GM23248 (cell line): ENCODE results near the gene DGKI. TPM values are rescaled to one million over a fixed set of nuclear protein-coding genes. Genes with fewer than 3 reads are reported as not detected.

Source experiments
- DNase-seq: peaks from one replicate; pipeline ENCODE4 v3.0.0-alpha.2; 2015
- H2AFZ ChIP-seq: fragments of 200-600 bp; sonication (generic); 2 replicates; pipeline ENCODE4 v1.6.1; 2016; ENCODE audit warnings: antibody characterized with exemption
- H3F3A ChIP-seq: fragments of 200-600 bp; sonication (generic); 2 replicates; pipeline ENCODE4 v1.6.1; 2016; ENCODE audit warnings: mild to moderate bottlenecking, antibody characterized with exemption, mixed run types; ENCODE audit not compliant: insufficient read depth
- H3K27ac ChIP-seq: fragments of 200-600 bp; sonication (generic); 2 replicates; pipeline ENCODE4 v1.5.1; 2016; ENCODE audit warnings: mild to moderate bottlenecking
- H3K27me3 ChIP-seq: fragments of 200-600 bp; sonication (generic); replicated peaks from 2 replicates; pipeline ENCODE4 v1.6.1; 2016; ENCODE audit warnings: mild to moderate bottlenecking; ENCODE audit not compliant: insufficient read depth
- H3K36me3 ChIP-seq: fragments of 200-600 bp; sonication (generic); 2 replicates; pipeline ENCODE4 v1.6.1; 2016; ENCODE audit warnings: low read depth, mild to moderate bottlenecking
- H3K4me1 ChIP-seq: fragments of 200-600 bp; sonication (generic); 2 replicates; pipeline ENCODE4 v1.6.1; 2016; ENCODE audit warnings: mild to moderate bottlenecking; ENCODE audit not compliant: insufficient read depth
- H3K4me2 ChIP-seq: fragments of 200-600 bp; sonication (generic); one replicate; pipeline ENCODE4 v1.6.1; 2016; ENCODE audit warnings: mild to moderate bottlenecking; ENCODE audit not compliant: unreplicated experiment
- H3K4me3 ChIP-seq: fragments of 200-600 bp; sonication (generic); 2 replicates; pipeline ENCODE4 v1.5.1; 2016; ENCODE audit warnings: mild to moderate bottlenecking
- H3K79me2 ChIP-seq: fragments of 200-600 bp; sonication (generic); 2 replicates; pipeline ENCODE4 v1.6.1; 2016; ENCODE audit warnings: mild to moderate bottlenecking; ENCODE audit not compliant: insufficient read depth
- H3K9ac ChIP-seq: fragments of 200-600 bp; sonication (generic); 2 replicates; pipeline ENCODE4 v1.6.1; 2016; ENCODE audit warnings: mild to moderate bottlenecking
- H3K9me2 ChIP-seq: fragments of 200-600 bp; sonication (generic); 2 replicates; pipeline ENCODE4 v1.6.1; 2016; ENCODE audit warnings: mixed run types, mild to moderate bottlenecking, moderate library complexity; ENCODE audit not compliant: insufficient read depth
- H3K9me3 ChIP-seq: fragments of 200-600 bp; sonication (generic); one replicate; pipeline ENCODE4 v1.6.1; 2017; ENCODE audit warnings: low read depth
- H4K20me1 ChIP-seq: fragments of 200-600 bp; sonication (generic); 2 replicates; pipeline ENCODE4 v1.6.0; 2016; ENCODE audit not compliant: insufficient read depth
- EZH2 ChIP-seq: fragments of 200-600 bp; sonication (generic); IDR thresholded peaks from 2 replicates; pipeline ENCODE4 v1.6.1; 2018; ENCODE audit warnings: antibody characterized with exemption, mild to moderate bottlenecking; ENCODE audit not compliant: insufficient read depth, poor library complexity, severe bottlenecking
- EZH2phosphoT487 ChIP-seq: fragments of 200-600 bp; sonication (generic); IDR thresholded peaks from 2 replicates; pipeline ENCODE4 v1.6.1; 2018; ENCODE audit warnings: antibody characterized with exemption, moderate library complexity, mild to moderate bottlenecking, low read depth; ENCODE audit not compliant: insufficient read depth
- WGBS, 2 experiments: methylation state at CpG; one replicate each; pipeline ENCODE4 v1.1.6; 2015 to 2017; ENCODE audit warnings: low lambda C conversion rate in 2 of 2, low coverage in 1 of 2; ENCODE audit errors: missing lambda C conversion rate in 2 of 2; 5-methylcytosine and 5-hydroxymethylcytosine counted together
- in situ Hi-C: fragments of 300-500 bp; cut with MboI; formaldehyde crosslinking; loops from 2 replicates; pipeline ENCODE4 v1.15.0; 2020
- polyA plus RNA-seq: library from polyadenylated mRNA; unstranded; fragments of >200 nt; fragmentation: Nextera tagmentation; extraction: Ambion mirVana; gene quantifications from 2 replicates; pipeline ENCODE4 v1.2.1, GENCODE V29; 2016
- total RNA-seq: library from RNA; depleted of rRNA; stranded (reverse); fragments of >200 nt; shearing (Covaris generic); gene quantifications from 2 replicates; pipeline ENCODE4 v1.2.3, GENCODE V29; 2014; rRNA removed

DGKI gene
- total RNA-seq (21.1 and 25.9 TPM in 2 replicates), polyA plus RNA-seq (5.1 and 5.4 TPM in 2 replicates)

GRCh38 chr7:137846827-137847567 lies at the start of gene DGKI:
Gene DGKI (minus strand): TSS chr7:137846974.
- H3K79me2 ChIP-seq: peaks cover 40% of the 10 kb centered on the region
- peaks cover 46% of the 10 kb centered on the region for H3K4me1 ChIP-seq
- peaks cover 61% of the 10 kb centered on the region for H3F3A ChIP-seq
- no peaks in the 10 kb centered on the region for H3K9me2 ChIP-seq
- H3K27me3 ChIP-seq: no peaks in the 10 kb centered on the region
- H3K4me2 ChIP-seq: peak within 1 kb of the TSS; percentile 85
- no peaks in the 10 kb centered on the region for H3K9me3 ChIP-seq
- 4 to 6% methylated on average over 36 to 54 of the region's 66 CpGs for WGBS, 2 experiments
- peak within 1 kb of the TSS; percentile 74 for H3K4me3 ChIP-seq
- H3K36me3 ChIP-seq: peaks cover 3% of the 10 kb centered on the region; the same call in 1 of the 2 replicates
- TF ChIP-seq EZH2 (no peak), EZH2phosphoT487 (no peak)
- peak; percentile 70 for DNase-seq
- in situ Hi-C loops: no loop called here
- H3K27ac ChIP-seq: peak within 1 kb of the TSS; percentile 16
- H2AFZ ChIP-seq: peak within 1 kb of the TSS; percentile 65
- H4K20me1 ChIP-seq: no peaks in the 10 kb centered on the region
- peak within 1 kb of the TSS; percentile 78 for H3K9ac ChIP-seq

DNA sequence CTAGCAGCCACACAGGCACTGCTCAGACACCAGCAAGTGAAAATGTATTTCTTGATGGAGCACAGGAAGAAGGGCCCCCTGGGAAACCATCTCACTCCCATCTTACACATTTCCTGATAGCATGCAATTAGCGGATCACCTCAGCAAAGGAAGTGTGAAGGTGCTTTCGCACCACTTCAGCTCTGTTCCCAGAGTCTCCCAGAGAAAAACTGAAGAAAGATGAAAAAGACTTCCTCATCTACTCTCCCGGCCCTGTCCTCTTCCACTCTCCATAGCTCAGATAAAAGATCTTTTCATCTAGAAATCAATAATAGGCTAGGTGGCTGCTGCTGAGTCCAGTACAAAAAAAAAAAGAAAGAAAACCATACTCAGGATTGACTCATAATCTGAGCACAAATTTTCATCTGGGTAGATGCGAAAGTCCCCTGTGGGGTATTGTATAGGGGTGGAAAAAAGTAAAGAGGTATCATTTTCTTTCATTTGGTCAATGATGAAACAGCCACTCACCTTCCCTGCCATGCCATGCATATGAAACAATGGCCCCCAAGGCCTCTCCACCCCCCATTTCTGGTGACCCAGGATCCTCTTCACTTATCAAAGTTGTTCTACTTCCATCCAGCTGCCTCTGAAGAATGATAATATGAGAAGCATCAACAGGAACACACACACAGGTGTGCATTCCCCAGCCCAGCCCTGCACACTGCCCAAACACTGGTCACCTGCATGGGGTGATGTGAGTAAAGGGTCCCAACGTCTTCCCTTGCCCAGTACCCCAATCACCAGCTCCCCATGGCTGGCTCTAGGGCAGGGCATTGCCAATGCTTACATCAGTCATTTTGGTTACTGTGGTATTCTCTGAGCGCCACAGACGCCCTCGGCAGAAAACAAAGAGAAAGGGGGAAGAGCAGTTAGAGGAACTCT lies 48.8 kb upstream of the DGKI start:
- Histone ChIP-seq H3K4me2 (no peak overlapping the region), H3K27me3 (no peaks in the 10 kb centered on the region), H3K4me3 (no peak overlapping the region), H2AFZ (no peak overlapping the region), H4K20me1 (no peaks in the 10 kb centered on the region), H3K36me3 (peaks cover 85% of the 10 kb centered on the region), H3K9me3 (no peaks in the 10 kb centered on the region), H3K9me2 (no peaks in the 10 kb centered on the region), H3K4me1 (no peaks in the 10 kb centered on the region), H3F3A (peaks cover 52% of the 10 kb centered on the region), H3K9ac (no peak overlapping the region), H3K79me2 (peaks cover 64% of the 10 kb centered on the region), H3K27ac (no peak overlapping the region)
- TF ChIP-seq EZH2 (no peak), EZH2phosphoT487 (no peak)
- in situ Hi-C loops: loop anchor here (5.0 kb wide), 1 partner anchor 243 kb away; no protein-coding TSS in a partner anchor
- DNase-seq: no peak
- 87 to 89% methylated on average over 8 of the region's 8 CpGs for WGBS, 2 experiments

GRCh38 chr7:137893143-137893742 lies 46.5 kb upstream of the DGKI start:
- TF ChIP-seq EZH2 (no peak), EZH2phosphoT487 (no peak)
- Histone ChIP-seq H3K9ac (no peak overlapping the region), H3K27ac (0 out of 2 replicates have a peak overlapping the region, but pooled peaks have one; percentile 3), H3F3A (peaks cover 53% of the 10 kb centered on the region), H3K79me2 (peaks cover 78% of the 10 kb centered on the region), H3K4me1 (no peaks in the 10 kb centered on the region), H4K20me1 (no peaks in the 10 kb centered on the region), H3K4me2 (no peak overlapping the region), H2AFZ (no peak overlapping the region), H3K9me3 (no peaks in the 10 kb centered on the region), H3K9me2 (no peaks in the 10 kb centered on the region), H3K4me3 (no peak overlapping the region), H3K27me3 (no peaks in the 10 kb centered on the region), H3K36me3 (peaks cover 91% of the 10 kb centered on the region)
- no peak for DNase-seq
- in situ Hi-C loops: no loop called here

DNA sequence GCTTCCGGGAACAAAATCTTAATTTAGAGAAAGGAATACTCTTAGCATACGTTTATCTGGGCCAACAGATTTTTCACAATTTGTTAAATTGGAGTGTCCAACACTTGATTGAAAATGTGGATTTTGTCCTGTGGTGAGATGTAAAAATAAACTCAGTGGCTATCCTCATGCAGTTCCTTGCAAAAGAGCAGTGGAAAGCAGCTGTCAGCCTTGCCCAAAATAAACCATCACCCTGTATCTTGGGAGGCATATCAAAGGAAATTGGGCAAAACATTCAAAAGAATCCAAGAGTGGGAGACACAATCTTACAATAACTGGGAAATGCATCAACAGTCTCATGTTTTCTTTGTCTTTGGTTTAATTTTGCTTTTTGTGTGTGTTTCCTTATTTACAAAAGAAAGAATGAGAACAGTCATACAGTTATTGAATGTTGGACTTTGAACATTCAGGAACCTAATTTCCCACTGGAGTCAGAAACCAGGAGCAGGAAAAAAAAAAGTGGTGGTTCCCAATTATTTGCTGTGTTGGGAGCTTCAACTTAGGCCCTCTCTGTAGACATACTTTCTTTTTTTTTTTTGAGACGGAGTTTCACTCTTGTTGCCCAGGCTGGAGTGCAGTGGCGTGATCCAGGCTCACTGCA lies 44.4 kb upstream of the DGKI start:
- WGBS, 2 experiments: 62 to 72% methylated on average over 4 of the region's 4 CpGs
- H3K36me3 ChIP-seq: peaks cover 79% of the 10 kb centered on the region
- in situ Hi-C loops: no loop called here

More for the DNA sequence above, 44.4 kb upstream of the DGKI start:
- Histone ChIP-seq H3K4me1 (peaks cover 5% of the 10 kb centered on the region), H3K9me2 (no peaks in the 10 kb centered on the region), H3K9ac (no peak overlapping the region), H3K27me3 (no peaks in the 10 kb centered on the region), H3K4me2 (no peak overlapping the region), H4K20me1 (no peaks in the 10 kb centered on the region), H3K9me3 (no peaks in the 10 kb centered on the region), H3K79me2 (peaks cover 79% of the 10 kb centered on the region), H3F3A (peaks cover 63% of the 10 kb centered on the region), H3K4me3 (no peak overlapping the region), H3K27ac (0 out of 2 replicates have a peak overlapping the region, but pooled peaks have one; percentile 7), H2AFZ (no peak overlapping the region)
- TF ChIP-seq EZH2phosphoT487 (no peak), EZH2 (no peak)
- DNase-seq: no peak
